ENCODE results near the gene NKAIN2.
A peak's percentile ranks its signal among the peaks of the same experiment; 100 is the strongest.

Gene NKAIN2

GRCh38 chr6:124793398-124793797 is 989.7 kb downstream of the NKAIN2 start:
- Mint-ChIP-seq H3K4me1 (no peaks in the 10 kb centered on the region), H3K9me3 (no peaks in the 10 kb centered on the region), H3K36me3 (no peaks in the 10 kb centered on the region), H3K27ac (no peak overlapping the region), H3K27me3 (peaks cover 0 to 6% of the 10 kb centered on the region in 2 donors), H3K4me3 (no peak overlapping the region)
- no peak for ATAC-seq (replicated peaks)
- no peak for DNase-seq

GRCh38 chr6:124795643-124796463 is 992.2 kb downstream of the NKAIN2 start:
- DNase-seq (no peak), ATAC-seq (replicated peaks) (peak; percentile 61)
- H3K9me3 Mint-ChIP-seq: no peaks in the 10 kb centered on the region
- H3K4me1 Mint-ChIP-seq: no peaks in the 10 kb centered on the region
- H3K27me3 Mint-ChIP-seq: peaks cover 0 to 6% of the 10 kb centered on the region in 2 donors
- no peak overlapping the region for H3K27ac Mint-ChIP-seq
- no peaks in the 10 kb centered on the region for H3K36me3 Mint-ChIP-seq
- H3K4me3 Mint-ChIP-seq: no peak overlapping the region

- no peaks in the 10 kb centered on the region for H3K9me3 Mint-ChIP-seq
- no peak for DNase-seq
- H3K36me3 Mint-ChIP-seq: no peaks in the 10 kb centered on the region
- no peak overlapping the region for H3K27ac Mint-ChIP-seq
- ATAC-seq (replicated peaks): no peak
- peaks cover 0 to 6% of the 10 kb centered on the region in 2 donors for H3K27me3 Mint-ChIP-seq
- no peaks in the 10 kb centered on the region for H3K4me1 Mint-ChIP-seq
- H3K4me3 Mint-ChIP-seq: no peak overlapping the region
These were observed 992.9 kb downstream of the NKAIN2 start for GRCh38 chr6:124796464-124796970.

GRCh38 chr6:124797224-124797623 is 993.6 kb downstream of the NKAIN2 start:
- ATAC-seq (replicated peaks): no peak
- DNase-seq: no peak
- Mint-ChIP-seq H3K9me3 (no peaks in the 10 kb centered on the region), H3K4me1 (no peaks in the 10 kb centered on the region), H3K27me3 (peaks cover 0 to 7% of the 10 kb centered on the region in 2 donors), H3K36me3 (no peaks in the 10 kb centered on the region), H3K4me3 (no peak overlapping the region), H3K27ac (no peak overlapping the region)

- no peak for DNase-seq
- Mint-ChIP-seq H3K27me3 (peaks cover 0 to 7% of the 10 kb centered on the region in 2 donors), H3K9me3 (no peaks in the 10 kb centered on the region), H3K4me1 (no peaks in the 10 kb centered on the region), H3K4me3 (no peak overlapping the region), H3K27ac (no peak overlapping the region), H3K36me3 (no peaks in the 10 kb centered on the region)
- no peak for ATAC-seq (replicated peaks)
These were observed 995.4 kb downstream of the NKAIN2 start for GRCh38 chr6:124798942-124799496.

- DNase-seq (no peak), ATAC-seq (replicated peaks) (no peak)
- H3K36me3 Mint-ChIP-seq: no peaks in the 10 kb centered on the region
- H3K4me1 Mint-ChIP-seq: no peaks in the 10 kb centered on the region
- H3K27me3 Mint-ChIP-seq: peaks cover 0 to 7% of the 10 kb centered on the region in 2 donors
- no peak overlapping the region for H3K27ac Mint-ChIP-seq
- H3K9me3 Mint-ChIP-seq: no peaks in the 10 kb centered on the region
- H3K4me3 Mint-ChIP-seq: no peak overlapping the region
These were observed 996.0 kb downstream of the NKAIN2 start for GRCh38 chr6:124799638-124800037.

- Mint-ChIP-seq H3K27ac (no peak overlapping the region), H3K4me1 (no peaks in the 10 kb centered on the region), H3K4me3 (no peak overlapping the region), H3K36me3 (no peaks in the 10 kb centered on the region), H3K9me3 (no peaks in the 10 kb centered on the region), H3K27me3 (peaks cover 0 to 7% of the 10 kb centered on the region in 2 donors)
- ATAC-seq (replicated peaks): no peak
- DNase-seq: no peak
These were observed 996.6 kb downstream of the NKAIN2 start for GRCh38 chr6:124800222-124800621.

GRCh38 chr6:124812067-124812466 is 1008.4 kb downstream of the NKAIN2 start:
- no peaks in the 10 kb centered on the region for H3K36me3 Mint-ChIP-seq
- H3K4me1 Mint-ChIP-seq: no peaks in the 10 kb centered on the region
- DNase-seq (no peak), ATAC-seq (replicated peaks) (no peak)
- no peaks in the 10 kb centered on the region for H3K27me3 Mint-ChIP-seq
- H3K27ac Mint-ChIP-seq: no peak overlapping the region
- H3K9me3 Mint-ChIP-seq: peaks cover 0 to 3% of the 10 kb centered on the region in 2 donors
- no peak overlapping the region for H3K4me3 Mint-ChIP-seq

GRCh38 chr6:124819346-124819745 is 1015.7 kb downstream of the NKAIN2 start:
- Mint-ChIP-seq H3K27me3 (no peaks in the 10 kb centered on the region), H3K4me1 (no peaks in the 10 kb centered on the region), H3K4me3 (no peak overlapping the region), H3K9me3 (no peaks in the 10 kb centered on the region), H3K36me3 (no peaks in the 10 kb centered on the region), H3K27ac (no peak overlapping the region)
- no peak for DNase-seq
- ATAC-seq (replicated peaks): no peak

- no peak overlapping the region for H3K4me3 Mint-ChIP-seq
- H3K27ac Mint-ChIP-seq: no peak overlapping the region
- DNase-seq (no peak), ATAC-seq (replicated peaks) (no peak)
- H3K9me3 Mint-ChIP-seq: no peaks in the 10 kb centered on the region
- H3K27me3 Mint-ChIP-seq: no peaks in the 10 kb centered on the region
- H3K36me3 Mint-ChIP-seq: no peaks in the 10 kb centered on the region
- no peaks in the 10 kb centered on the region for H3K4me1 Mint-ChIP-seq
These were observed 1018.5 kb downstream of the NKAIN2 start for GRCh38 chr6:124822204-124822613.

GRCh38 chr6:124822721-124823120 is 1019.1 kb downstream of the NKAIN2 start:
- ATAC-seq (replicated peaks) (no peak), DNase-seq (no peak)
- no peaks in the 10 kb centered on the region for H3K4me1 Mint-ChIP-seq
- H3K36me3 Mint-ChIP-seq: no peaks in the 10 kb centered on the region
- no peak overlapping the region for H3K27ac Mint-ChIP-seq
- no peaks in the 10 kb centered on the region for H3K9me3 Mint-ChIP-seq
- no peaks in the 10 kb centered on the region for H3K27me3 Mint-ChIP-seq
- no peak overlapping the region for H3K4me3 Mint-ChIP-seq

GRCh38 chr6:124823240-124824111 is 1019.8 kb downstream of the NKAIN2 start:
- no peak for ATAC-seq (replicated peaks)
- no peaks in the 10 kb centered on the region for H3K4me1 Mint-ChIP-seq
- no peak overlapping the region for H3K27ac Mint-ChIP-seq
- H3K9me3 Mint-ChIP-seq: no peaks in the 10 kb centered on the region
- no peak for DNase-seq
- H3K4me3 Mint-ChIP-seq: no peak overlapping the region
- H3K27me3 Mint-ChIP-seq: no peaks in the 10 kb centered on the region
- H3K36me3 Mint-ChIP-seq: no peaks in the 10 kb centered on the region

GRCh38 chr6:124825564-124825963 is 1021.9 kb downstream of the NKAIN2 start:
- Mint-ChIP-seq H3K36me3 (no peaks in the 10 kb centered on the region), H3K27me3 (no peaks in the 10 kb centered on the region), H3K9me3 (no peaks in the 10 kb centered on the region), H3K4me3 (no peak overlapping the region), H3K4me1 (no peaks in the 10 kb centered on the region), H3K27ac (no peak overlapping the region)
- ATAC-seq (replicated peaks): no peak
- no peak for DNase-seq

- H3K36me3 Mint-ChIP-seq: no peaks in the 10 kb centered on the region
- H3K4me1 Mint-ChIP-seq: no peaks in the 10 kb centered on the region
- no peak for DNase-seq
- H3K4me3 Mint-ChIP-seq: no peak overlapping the region
- ATAC-seq (replicated peaks): no peak
- no peaks in the 10 kb centered on the region for H3K27me3 Mint-ChIP-seq
- no peak overlapping the region for H3K27ac Mint-ChIP-seq
- H3K9me3 Mint-ChIP-seq: no peaks in the 10 kb centered on the region
These were observed 1026.2 kb downstream of the NKAIN2 start for GRCh38 chr6:124829822-124830221.
